Stimulated activated CD4-positive, alpha-beta T cell treated with anti-CD3 and anti-CD28 coated beads, Interleukin-12 subunit alpha, Interleukin-12 subunit beta, amount 100 ng/mL, for 48 hours (primary cell): ENCODE measurements around the gene LMF2.
"Not testable (repeated sequence)": the region's sequence is repeated elsewhere in the genome, so short reads cannot be mapped to it uniquely, and the experiment has no call there.

Experiments used
- DNase-seq, 3 donors: peaks; one replicate each; pipeline ENCODE4 v3.0.0-alpha.2; 2020; ENCODE audit warnings: low read depth in 2 of 3, low spot score in 1 of 3

LMF2 gene

GRCh38 chr22:50536226-50536625, 28.7 kb upstream of the LMF2 start:
- DNase-seq = no peak

- DNase-seq = no peak
Observed at GRCh38 chr22:50535113-50535512, 27.6 kb upstream of the LMF2 start.

- not testable (repeated sequence) for DNase-seq
Observed at GRCh38 chr22:50533856-50534711, 26.6 kb upstream of the LMF2 start.

- no peak for DNase-seq
Observed at GRCh38 chr22:50532824-50533796, 25.6 kb upstream of the LMF2 start.

DNA sequence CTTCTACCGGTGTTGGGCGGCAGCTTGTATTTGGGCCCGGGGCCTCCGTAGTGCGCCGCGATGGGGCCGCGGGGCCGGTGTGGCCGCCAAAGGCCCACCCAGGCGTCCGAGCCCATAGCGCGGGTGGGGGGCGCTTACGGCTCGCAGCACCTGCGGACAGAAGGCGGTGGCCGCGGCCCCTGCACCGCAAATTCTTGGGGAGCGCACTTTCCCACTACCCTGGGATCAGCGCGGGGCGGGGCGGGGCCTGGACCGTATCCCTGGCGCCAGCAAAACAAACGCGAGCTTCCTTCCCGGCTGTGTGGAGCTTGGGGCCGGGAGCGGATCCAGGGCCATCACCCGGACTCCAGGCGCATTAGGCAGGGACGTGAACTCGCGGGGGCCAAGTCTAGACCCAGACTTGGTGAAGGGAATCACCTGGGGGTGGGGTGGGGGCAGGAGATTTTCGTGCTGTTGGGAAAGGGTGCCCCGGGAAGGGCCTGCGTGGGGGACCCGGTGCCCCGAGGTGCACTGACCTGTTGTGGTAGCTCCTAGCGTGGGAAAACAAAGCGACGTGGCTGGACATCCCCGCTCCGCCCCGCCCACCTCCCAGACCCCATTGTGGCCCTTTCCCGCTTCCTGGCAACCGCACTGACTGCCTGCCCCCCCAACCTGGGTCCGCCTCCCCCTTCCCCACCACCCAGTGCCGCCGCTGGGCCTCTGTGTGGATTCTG, 24.6 kb upstream of the LMF2 start:
- no peak for DNase-seq

DNA sequence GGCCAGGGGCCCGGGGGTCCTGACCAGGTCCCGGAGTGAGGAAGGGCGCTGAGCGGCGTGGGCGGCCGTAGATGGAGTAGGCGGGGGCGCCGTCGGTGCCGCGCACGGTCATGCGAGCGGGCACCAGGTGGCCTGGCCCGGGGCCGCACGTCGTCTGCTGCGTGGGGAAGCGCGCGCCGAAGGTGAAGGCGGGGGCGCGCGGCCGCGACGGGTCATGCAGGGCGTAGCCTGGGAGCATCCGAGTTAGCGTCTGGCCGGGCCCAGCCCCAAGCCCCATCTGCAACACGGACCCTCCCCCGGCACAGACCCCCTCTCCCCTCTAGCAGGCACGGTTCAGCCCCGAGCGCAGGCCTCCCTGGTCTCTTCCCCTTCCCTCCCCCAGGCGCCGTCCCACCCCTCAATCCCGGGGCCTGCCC, 24.1 kb upstream of the LMF2 start:
- DNase-seq = peak in 1 of 3 donors; percentile 72

GRCh38 chr22:50530877-50531545, 23.5 kb upstream of the LMF2 start:
- DNase-seq = peak; percentile 73 to 86 (median 74)

DNA sequence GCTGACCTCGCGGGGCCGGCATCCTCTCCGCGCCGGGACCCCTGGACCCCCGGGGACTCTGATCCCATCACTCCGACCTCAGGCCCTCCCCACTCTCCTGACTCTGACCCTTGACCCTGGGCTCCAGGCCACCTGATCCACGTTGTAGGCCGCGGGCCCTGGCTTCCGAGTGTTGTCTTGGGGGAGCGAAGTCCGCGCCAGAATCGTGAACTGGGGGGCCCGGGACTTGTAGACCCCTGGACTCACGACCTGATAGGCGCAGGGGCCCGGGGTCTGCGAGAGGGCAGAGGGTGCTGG, 23.0 kb upstream of the LMF2 start:
- DNase-seq = no peak

- peak in 1 of 3 donors; percentile 70 for DNase-seq
Observed at GRCh38 chr22:50529897-50530579, 22.5 kb upstream of the LMF2 start, which contains the start of gene TYMP. TYMP (minus strand) TSS chr22:50530012; CDS start chr22:50529709, 303 bp downstream.

DNA sequence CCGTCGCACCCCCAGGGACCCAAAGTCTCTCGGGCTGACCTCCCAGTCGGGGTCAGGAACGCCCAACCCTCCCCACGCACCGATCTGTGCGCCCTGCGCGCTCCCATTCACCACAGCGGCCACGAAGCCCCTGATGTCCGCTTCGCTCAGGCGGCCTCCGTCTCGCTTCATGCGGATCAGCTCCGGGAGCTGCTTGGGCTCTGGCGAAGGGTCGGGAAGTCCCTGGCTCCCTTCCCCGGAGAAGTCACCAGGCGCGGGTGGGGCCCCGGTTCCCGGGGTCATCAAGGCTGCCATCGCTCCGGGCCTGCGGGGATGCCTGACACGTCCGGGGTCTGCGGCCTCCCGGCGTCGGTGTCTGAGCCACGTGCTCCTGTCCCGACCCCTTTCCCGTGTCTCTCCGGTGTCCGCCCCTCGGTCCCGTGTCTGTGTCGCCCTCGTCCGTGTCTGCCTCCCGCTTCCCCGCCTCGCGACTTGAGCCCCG, 22.0 kb upstream of the LMF2 start:
- no peak for DNase-seq

GRCh38 chr22:50528682-50529415, 21.3 kb upstream of the LMF2 start:
- DNase-seq = no peak

- DNase-seq = no peak
Observed at GRCh38 chr22:50527921-50528681, 20.6 kb upstream of the LMF2 start.

GRCh38 chr22:50526834-50527801, 19.6 kb upstream of the LMF2 start:
- no peak for DNase-seq

GRCh38 chr22:50526108-50526833, 18.8 kb upstream of the LMF2 start:
- DNase-seq = peak; percentile 81 to 87 (median 81)

- no peak for DNase-seq
Observed at GRCh38 chr22:50525858-50526107, 18.3 kb upstream of the LMF2 start.

DNA sequence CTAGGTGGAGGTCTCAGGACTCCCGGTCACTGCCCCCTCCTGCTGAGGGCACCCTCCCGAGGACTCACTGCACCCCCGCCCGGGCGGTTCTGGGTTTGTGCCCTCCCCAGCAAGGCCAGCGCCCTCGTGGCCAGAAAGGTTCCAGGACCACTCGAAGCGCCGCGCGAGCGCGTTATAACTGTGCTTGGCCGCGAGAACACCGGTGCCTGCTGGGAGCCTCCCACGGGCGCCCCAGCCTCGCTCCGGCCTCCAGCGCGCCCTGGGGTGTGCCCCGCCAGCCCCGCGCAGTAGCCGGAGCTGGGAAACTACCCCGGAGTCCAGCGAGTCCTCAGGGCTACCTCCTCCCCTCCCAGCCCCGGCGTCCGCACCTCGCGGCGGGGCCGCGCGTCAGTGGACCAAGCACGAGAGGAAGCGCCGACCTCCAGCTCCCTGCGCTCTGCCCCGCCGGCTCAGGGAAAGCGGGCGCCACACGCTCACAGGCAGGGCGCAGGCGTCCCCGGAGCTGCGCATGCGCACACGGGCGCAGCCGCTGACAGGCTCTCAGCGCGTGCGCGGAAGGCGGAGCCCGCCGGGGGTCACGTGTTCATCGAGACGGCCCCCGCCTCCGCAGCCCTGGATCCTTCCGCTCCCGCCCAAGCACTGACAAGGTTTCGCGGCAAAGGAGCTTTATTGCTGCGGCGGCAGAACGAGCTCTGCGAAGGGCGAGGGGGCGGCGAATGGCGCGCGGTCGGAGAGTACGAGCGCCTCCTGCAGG, 17.8 kb upstream of the LMF2 start, which contains the start of gene SCO2:
Gene SCO2 (minus strand): TSS at position 495 of the 754 bp plus-strand sequence. CDS start 1,187 bp downstream, outside the sequence.
- peak; percentile 95 to 99 (median 98) for DNase-seq
